ENCODE measurements around the gene KCNJ6. TPM values are rescaled to one million over a fixed set of nuclear protein-coding genes. Genes with fewer than 3 reads are reported as not detected.

The KCNJ6 gene
- polyA plus RNA-seq, 3 donors from 2014 or later: not detected

DNA sequence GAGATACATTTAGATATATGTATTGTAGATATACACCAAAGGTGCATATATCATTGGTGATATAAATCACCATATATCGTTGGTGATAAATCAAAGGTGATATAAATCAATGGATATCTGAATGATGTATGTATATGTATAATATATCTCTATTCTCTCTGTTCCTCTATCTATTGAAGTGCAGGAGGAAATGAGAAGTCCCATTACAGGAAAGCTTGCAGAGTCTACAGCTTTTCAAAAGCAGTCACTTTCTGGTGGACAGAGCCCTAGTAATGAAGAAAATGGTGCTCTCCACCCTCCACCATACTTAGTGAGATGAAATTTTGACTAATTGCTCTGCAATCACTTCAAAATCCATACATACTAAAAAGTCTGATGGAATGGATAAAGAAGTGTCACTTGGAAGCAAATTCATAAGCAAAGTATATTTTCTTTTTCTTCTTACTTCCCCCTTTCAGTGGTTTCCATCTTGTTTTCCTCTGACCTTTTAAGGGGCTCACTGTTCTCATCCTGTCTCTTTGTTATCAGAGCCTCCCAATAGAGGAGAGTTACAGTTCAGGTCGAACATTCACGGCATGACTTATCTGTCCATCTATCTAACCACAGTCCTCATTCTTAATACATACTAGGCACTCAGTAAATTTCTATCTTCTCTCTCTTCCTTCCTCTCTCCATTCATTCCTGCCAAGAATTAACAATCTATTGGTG lies 227.2 kb downstream of the KCNJ6 start:
- H3K27ac Mint-ChIP-seq: no peak overlapping the region
- DNase-seq: no peak
- H3K4me1 Mint-ChIP-seq: no peaks in the 10 kb centered on the region
- H3K27me3 Mint-ChIP-seq (ENCODE audit: low read depth in 3 of 3): peaks cover 1 to 6% (median 5%) of the 10 kb centered on the region in 3 donors
- no peaks in the 10 kb centered on the region for H3K36me3 Mint-ChIP-seq
- H3K9me3 Mint-ChIP-seq: no peaks in the 10 kb centered on the region
- H3K4me3 Mint-ChIP-seq: no peak overlapping the region

DNA sequence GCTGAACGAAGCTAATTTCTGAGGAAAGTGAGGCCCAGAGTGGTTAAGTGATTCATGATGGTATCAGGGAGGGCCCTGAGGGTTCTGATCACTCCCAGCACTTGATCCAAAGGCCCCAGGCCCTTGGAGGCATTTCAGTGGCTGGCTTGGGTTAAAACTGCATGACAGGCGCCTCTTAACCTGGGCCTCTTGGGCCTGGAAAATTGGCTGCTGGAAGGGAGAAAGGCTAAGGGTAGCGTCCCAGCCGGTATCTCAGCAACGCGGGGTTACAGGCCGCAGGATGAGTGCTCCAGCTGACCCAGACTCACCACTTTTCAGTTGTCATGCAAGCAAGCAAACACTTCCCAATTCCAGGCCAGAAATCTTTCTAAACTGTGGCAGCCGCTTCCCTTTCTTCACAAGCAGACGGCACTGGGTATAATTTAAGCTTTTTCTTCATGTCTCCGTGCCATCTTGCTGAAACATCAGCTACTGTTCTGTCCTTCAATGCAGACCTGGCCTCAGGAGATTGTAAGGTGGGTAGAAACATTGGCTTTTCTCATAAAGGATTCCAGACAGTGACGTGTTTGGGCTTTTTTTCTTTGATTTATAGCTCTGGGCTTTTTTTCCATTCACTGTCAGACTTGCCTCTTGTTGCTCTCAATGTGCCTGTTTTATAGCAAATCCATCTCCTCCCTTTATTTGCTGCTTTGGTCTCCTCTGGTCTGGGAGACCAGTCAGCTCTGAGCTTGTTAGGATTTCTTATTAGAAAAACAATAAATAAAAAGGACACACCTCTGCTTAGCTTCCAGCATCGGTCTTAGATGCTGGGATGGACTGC lies 229.1 kb downstream of the KCNJ6 start:
- no peaks in the 10 kb centered on the region for H3K36me3 Mint-ChIP-seq
- no peaks in the 10 kb centered on the region for H3K9me3 Mint-ChIP-seq
- H3K4me3 Mint-ChIP-seq: no peak overlapping the region
- peaks cover 1 to 6% (median 3%) of the 10 kb centered on the region in 3 donors for H3K27me3 Mint-ChIP-seq (ENCODE audit: low read depth in 3 of 3)
- no peaks in the 10 kb centered on the region for H3K4me1 Mint-ChIP-seq
- DNase-seq: no peak
- no peak overlapping the region for H3K27ac Mint-ChIP-seq

DNA sequence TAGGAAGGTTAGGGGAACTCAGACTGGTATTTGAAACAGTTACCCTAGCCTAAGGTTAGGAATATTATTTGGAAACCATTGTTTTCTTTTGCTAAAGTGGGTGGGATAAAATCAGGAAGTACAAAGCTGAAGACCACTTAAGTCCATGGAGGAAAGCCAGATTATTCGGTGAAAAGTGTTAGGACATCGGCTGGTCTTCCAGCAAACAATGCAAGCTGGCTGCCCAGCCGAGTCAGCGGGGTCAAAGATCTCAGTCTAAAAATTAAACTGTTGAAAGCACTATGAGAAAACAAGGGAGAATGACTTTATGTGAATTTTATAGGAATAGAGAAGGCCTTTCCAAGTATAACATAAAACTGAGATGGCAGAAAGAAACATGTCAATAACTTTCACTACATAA lies 231.7 kb downstream of the KCNJ6 start:
- Mint-ChIP-seq H3K9me3 (no peaks in the 10 kb centered on the region), H3K36me3 (no peaks in the 10 kb centered on the region), H3K27me3 (ENCODE audit: low read depth in 3 of 3) (peaks cover 1 to 7% (median 5%) of the 10 kb centered on the region in 3 donors), H3K4me3 (no peak overlapping the region), H3K4me1 (no peaks in the 10 kb centered on the region), H3K27ac (no peak overlapping the region)
- DNase-seq: no peak

DNA sequence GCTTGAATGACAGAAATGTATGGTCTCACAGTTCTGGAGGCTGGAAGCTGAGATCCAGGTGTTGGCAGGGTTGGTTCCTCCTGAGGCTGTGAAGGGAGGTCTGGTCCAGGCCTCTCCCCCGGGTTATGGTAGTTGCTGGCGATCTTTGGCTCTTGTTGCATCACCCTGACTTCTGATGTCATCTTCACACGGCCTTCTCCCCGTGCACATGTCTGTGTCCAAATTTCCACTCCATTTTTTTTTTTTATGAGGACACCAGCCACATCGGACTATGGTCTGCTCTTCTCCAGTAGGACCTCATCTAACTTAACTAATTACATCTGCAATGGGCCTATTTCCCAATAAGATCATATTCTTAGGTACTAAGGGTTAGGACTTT lies 232.2 kb downstream of the KCNJ6 start:
- H3K4me1 Mint-ChIP-seq: no peaks in the 10 kb centered on the region
- no peak for DNase-seq
- H3K36me3 Mint-ChIP-seq: no peaks in the 10 kb centered on the region
- H3K4me3 Mint-ChIP-seq: no peak overlapping the region
- no peaks in the 10 kb centered on the region for H3K9me3 Mint-ChIP-seq
- peaks cover 1 to 8% (median 5%) of the 10 kb centered on the region in 3 donors for H3K27me3 Mint-ChIP-seq (ENCODE audit: low read depth in 3 of 3)
- no peak overlapping the region for H3K27ac Mint-ChIP-seq

DNA sequence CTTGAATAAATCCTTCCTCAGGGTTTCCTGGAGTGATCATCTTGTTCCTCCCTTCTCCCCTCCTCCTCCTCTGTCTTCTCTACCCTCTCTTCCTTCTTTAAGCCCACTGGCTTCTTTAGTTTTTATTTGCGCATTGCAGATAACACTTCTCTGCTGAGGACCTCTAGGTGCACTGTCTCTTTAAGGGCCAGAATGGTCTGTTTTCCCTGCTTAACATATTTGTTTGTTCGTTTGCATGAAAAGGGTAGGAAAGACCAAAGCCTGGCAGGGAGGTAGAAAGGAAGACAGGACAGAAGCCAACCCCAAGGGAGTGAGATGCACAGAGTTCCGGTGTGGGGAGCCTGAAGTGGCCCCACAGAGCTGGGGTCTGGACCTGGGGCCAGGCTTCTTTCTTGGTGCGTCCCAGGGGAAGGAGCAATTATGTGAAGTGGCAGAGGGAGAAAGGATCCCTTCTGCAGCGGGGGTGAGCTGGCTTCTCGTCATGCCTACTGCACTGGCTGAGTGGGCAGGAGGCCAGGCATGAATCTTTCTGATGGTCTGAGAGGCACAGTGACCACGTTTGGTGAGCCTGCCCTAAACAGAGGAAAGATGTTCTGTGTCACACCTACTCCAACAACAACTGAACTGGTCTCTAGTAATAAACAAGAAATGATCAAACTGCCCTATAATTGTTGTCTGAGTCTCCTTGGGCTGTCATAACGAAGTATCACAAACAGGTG lies 232.7 kb downstream of the KCNJ6 start:
- H3K9me3 Mint-ChIP-seq: no peaks in the 10 kb centered on the region
- H3K27ac Mint-ChIP-seq: no peak overlapping the region
- DNase-seq: no peak
- H3K27me3 Mint-ChIP-seq (ENCODE audit: low read depth in 3 of 3): peaks cover 1 to 8% (median 5%) of the 10 kb centered on the region in 3 donors
- H3K4me3 Mint-ChIP-seq: no peak overlapping the region
- H3K36me3 Mint-ChIP-seq: no peaks in the 10 kb centered on the region
- no peaks in the 10 kb centered on the region for H3K4me1 Mint-ChIP-seq

DNA sequence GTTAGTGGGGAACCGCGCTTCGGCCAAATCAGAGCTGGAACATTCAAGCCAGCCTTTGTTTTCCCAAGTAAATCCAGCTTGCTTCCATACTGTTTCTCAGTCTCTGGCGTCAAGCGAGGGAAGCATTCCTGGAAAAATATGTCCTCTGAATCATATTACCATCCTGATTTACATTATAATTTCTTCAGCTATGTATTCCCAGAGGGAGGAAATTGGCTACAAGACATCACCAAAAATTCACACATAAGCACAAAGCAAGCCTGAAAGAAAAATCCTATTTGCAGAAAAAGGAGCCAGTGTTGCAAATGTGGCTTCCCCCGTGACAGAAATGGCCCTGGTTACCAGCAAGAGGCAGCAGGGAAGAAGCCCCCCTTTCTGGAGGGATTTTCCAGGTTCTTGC lies 233.3 kb downstream of the KCNJ6 start:
- Mint-ChIP-seq H3K4me3 (no peak overlapping the region), H3K4me1 (no peaks in the 10 kb centered on the region), H3K27me3 (ENCODE audit: low read depth in 3 of 3) (peaks cover 1 to 8% (median 5%) of the 10 kb centered on the region in 3 donors), H3K9me3 (no peaks in the 10 kb centered on the region), H3K27ac (no peak overlapping the region), H3K36me3 (no peaks in the 10 kb centered on the region)
- DNase-seq: no peak

DNA sequence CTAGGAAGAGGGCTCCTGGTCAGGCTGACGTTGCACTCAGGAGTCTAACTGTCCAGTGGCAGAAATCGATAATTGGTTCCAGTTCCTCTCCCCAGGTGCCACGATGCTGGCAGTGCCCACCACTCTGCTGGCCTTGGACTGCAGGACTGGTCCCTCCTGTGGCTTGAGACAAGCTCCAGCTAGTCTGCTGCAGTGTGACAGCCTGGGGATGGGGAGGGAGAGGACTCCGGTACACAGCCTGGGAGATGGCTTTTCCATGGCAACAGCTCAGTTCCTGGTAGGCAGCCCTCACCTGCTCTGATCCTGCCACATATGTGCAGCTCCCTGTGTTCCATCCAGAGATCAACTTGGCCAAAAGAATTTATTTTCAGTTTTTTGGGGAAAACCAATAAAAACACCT lies 239.3 kb downstream of the KCNJ6 start:
- Mint-ChIP-seq H3K36me3 (no peaks in the 10 kb centered on the region), H3K9me3 (no peaks in the 10 kb centered on the region), H3K27ac (no peak overlapping the region), H3K4me3 (no peak overlapping the region), H3K4me1 (no peaks in the 10 kb centered on the region), H3K27me3 (ENCODE audit: low read depth in 3 of 3) (peaks cover 0 to 6% (median 6%) of the 10 kb centered on the region in 3 donors)
- no peak for DNase-seq

DNA sequence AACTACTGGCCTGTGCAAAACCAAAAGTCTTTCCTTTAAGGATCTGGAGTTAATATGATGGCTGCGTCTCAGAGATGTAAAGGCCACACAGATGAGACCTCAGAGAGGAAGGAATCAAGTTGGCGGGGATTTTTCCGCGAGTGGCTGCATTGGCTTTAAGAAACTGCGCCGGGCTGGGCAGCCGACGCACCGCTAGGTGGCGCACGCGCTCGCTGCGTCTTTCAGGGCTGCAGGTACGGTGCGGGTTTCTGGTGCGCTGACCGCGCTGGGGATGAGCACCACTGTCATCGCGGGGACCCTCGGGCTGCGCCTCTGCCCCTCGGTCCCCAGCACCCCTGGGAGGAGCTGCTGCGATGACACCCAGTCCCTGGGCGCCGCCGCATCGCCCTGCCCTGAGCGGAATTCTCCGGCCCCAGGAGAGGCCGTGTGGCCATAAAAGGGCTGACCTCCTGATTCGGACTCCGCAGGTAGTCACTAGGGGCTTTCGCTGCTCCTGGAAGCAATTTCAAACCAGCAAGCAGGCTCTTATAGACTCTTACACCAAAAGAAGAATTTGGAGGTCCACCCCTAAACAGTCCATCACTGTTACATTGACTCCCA lies 241.0 kb downstream of the KCNJ6 start:
- H3K27ac Mint-ChIP-seq: no peak overlapping the region
- peak; percentile 19 to 31 (median 30) for DNase-seq
- no peaks in the 10 kb centered on the region for H3K36me3 Mint-ChIP-seq
- H3K9me3 Mint-ChIP-seq: no peaks in the 10 kb centered on the region
- no peak overlapping the region for H3K4me3 Mint-ChIP-seq
- no peaks in the 10 kb centered on the region for H3K4me1 Mint-ChIP-seq
- peaks cover 0 to 6% (median 4%) of the 10 kb centered on the region in 3 donors for H3K27me3 Mint-ChIP-seq (ENCODE audit: low read depth in 3 of 3)

DNA sequence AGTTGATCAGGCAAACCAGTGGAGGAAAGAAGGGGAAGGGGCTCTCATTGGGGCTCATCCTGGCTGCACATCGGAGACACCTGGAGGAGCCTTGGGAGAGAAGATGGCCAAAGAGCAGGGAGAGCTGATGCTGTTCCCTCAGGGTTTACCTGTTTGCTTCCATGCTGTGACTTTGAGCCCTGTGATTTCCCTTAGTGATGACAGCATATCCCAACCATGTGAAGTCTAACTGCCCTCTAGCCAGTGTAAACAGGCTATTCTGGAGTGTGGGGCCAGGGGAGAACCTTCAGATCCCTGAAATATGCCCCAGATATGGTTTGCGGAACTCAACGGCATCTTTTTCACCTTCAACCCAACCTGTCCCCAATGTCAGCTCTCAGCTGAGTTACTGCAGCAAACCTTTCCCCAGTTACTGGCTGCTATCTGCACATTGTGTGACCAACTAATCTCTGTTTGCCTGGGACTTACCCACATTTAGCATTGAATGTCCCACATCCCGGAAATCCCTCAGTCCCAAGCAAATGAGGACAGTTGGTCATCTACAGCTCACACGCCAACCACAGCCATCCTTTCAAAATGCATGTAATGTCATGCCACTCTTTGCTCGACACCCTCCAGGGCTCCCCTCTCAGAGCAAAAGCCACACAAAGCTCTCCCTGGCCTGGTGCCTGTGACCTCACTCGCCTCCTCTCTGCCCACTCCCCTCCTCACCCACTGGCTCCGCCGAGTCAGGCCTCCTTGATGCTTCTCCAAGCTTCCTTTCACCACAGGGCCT lies 242.3 kb downstream of the KCNJ6 start:
- Mint-ChIP-seq H3K27me3 (ENCODE audit: low read depth in 3 of 3) (peaks cover under 1 to 5% (median 4%) of the 10 kb centered on the region in 3 donors), H3K4me3 (no peak overlapping the region), H3K9me3 (no peaks in the 10 kb centered on the region), H3K36me3 (no peaks in the 10 kb centered on the region), H3K27ac (no peak overlapping the region), H3K4me1 (no peaks in the 10 kb centered on the region)
- DNase-seq: no peak

DNA sequence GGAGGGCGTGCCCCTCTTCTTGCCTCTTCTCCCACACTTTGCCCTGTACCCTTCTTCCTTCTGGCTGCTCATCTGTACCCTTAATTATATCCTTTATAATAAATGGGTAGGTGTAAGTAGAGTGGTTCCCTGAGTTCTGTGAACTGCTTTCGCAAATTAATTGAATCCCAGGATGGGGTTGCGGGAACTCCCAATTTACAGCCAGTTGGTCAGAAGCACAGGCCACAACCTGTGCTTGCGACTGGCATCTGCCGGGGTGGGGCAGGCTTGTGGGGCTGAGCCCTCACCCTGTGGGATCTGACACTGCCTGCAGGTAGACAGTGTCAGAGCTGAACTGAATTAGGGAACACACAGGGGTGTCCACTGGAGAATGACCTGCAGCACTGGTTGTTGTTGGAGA lies 244.9 kb downstream of the KCNJ6 start:
- H3K27me3 Mint-ChIP-seq (ENCODE audit: low read depth in 3 of 3): peaks cover 3 to 5% (median 4%) of the 10 kb centered on the region in 3 donors
- no peak for DNase-seq
- H3K9me3 Mint-ChIP-seq: no peaks in the 10 kb centered on the region
- no peak overlapping the region for H3K4me3 Mint-ChIP-seq
- H3K4me1 Mint-ChIP-seq: peaks cover 0 to 2% of the 10 kb centered on the region in 2 donors
- no peaks in the 10 kb centered on the region for H3K36me3 Mint-ChIP-seq
- no peak overlapping the region for H3K27ac Mint-ChIP-seq

DNA sequence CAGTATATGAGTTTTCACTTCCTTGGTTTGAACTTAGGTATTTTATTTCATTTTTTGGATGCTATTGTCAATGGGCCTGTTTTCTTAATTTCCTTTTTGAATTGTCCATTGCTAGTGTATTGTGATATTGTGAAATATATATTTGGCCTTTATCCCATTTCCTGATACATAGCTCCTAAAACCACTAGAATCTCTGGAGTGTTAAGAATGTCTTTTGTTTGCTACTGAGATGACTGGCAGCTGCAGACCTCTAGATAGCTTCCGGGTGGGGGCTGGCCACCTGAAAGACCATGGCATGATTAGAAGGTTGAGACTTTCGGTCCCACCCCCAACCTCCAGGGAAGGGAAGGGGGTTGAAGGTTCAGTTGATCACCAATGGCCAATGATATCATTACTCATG lies 245.4 kb downstream of the KCNJ6 start:
- Mint-ChIP-seq H3K4me1 (peaks cover 0 to 2% of the 10 kb centered on the region in 2 donors), H3K27me3 (ENCODE audit: low read depth in 3 of 3) (peaks cover 4 to 5% (median 4%) of the 10 kb centered on the region in 3 donors), H3K9me3 (no peaks in the 10 kb centered on the region), H3K36me3 (no peaks in the 10 kb centered on the region), H3K27ac (no peak overlapping the region), H3K4me3 (no peak overlapping the region)
- DNase-seq: no peak

DNA sequence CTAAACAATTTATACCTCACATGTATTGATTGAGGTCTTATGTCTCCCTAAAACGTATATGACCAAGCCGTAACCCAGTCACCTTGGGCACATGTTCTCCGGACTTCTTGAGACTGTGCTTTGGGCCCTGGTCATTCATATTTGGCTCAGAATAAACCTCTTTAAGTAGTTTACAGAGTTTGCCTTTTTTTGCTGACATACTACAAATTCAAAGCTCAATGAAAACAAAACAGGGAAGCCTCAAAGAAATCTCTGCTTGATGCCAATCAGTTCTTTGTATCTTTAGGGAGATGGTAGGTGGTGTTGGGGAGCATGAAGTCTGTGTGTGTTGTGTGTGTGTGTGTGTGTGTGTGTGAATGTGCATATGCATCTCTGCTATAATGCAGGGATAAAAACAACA lies 247.0 kb downstream of the KCNJ6 start:
- DNase-seq: no peak
- H3K4me1 Mint-ChIP-seq: peaks cover 0 to 2% of the 10 kb centered on the region in 2 donors
- no peak overlapping the region for H3K4me3 Mint-ChIP-seq
- no peaks in the 10 kb centered on the region for H3K9me3 Mint-ChIP-seq
- H3K36me3 Mint-ChIP-seq: no peaks in the 10 kb centered on the region
- H3K27me3 Mint-ChIP-seq (ENCODE audit: low read depth in 3 of 3): peaks cover 1 to 6% (median 4%) of the 10 kb centered on the region in 3 donors
- no peak overlapping the region for H3K27ac Mint-ChIP-seq
